HuH-7.5 (cell line): ENCODE data around the gene KREMEN1.

Experiments used
- DNase-seq: peaks from one replicate; pipeline ENCODE4 v3.0.0; 2011; ENCODE audit warnings: low spot score

The KREMEN1 gene

GRCh38 chr22:29184849-29185490 lies 112.1 kb downstream of the KREMEN1 start:
- DNase-seq = no peak

DNA sequence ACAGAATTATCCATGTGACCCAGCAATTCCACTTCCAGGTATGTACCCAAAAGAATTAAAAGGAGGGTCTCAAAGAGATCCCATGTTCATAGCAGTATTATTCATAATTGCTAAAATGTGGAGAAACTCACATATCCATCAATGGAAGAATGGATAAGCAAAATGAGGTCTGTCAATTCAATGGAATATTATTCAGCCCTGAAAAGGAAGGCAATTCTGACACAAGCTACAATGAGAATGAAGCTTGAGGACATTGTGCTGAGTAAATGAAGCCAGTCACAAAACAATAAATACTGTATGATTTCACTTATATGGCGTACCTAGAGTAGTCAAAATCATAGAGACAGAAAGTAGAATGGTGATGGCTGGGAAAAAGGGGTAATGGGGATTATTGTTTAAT lies 113.5 kb downstream of the KREMEN1 start:
- no peak for DNase-seq

- DNase-seq = no peak
Observed at GRCh38 chr22:29187831-29188230, 115.0 kb downstream of the KREMEN1 start.

DNA sequence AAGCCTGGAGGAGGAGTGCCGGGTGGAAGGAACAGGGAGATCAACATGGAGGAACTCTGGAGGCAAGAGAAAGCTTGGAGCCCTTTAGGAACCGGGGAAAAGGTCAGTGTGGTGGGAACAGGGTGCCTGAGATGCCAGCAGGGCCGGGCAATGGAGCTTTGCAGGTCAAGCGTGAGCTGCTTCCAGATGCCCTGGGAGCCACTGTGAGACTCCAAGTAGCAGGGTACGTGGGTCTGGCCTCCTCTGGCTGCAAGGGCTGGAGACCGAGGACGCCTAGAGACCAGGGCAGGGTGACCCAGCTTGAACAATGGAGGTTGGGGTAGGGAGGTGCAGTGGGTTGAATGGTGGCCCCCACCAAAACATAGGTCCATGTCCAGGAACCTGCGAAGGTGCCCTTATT lies 117.2 kb downstream of the KREMEN1 start:
- DNase-seq = no peak

GRCh38 chr22:29190918-29191317 lies 118.1 kb downstream of the KREMEN1 start:
- no peak for DNase-seq

DNA sequence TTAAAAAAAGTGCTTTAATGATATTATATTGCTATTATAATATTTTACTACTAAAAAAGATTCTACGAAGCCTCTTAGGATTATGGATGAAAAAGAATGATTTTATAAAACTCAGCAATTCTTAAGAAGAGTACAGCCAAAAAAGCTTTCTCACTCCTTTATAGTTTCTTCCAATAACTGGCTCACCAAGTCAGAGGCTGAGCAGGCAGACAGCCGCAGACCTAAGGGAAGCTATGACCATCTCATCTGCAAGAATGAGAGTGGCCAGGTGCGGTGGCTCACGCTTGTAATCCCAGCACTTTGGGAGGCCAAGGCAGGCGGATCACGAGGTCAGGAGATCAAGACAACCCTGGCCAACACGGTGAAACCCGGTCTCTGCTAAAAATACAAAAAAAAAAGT lies 120.2 kb downstream of the KREMEN1 start:
- DNase-seq = no peak

GRCh38 chr22:29194184-29194583 lies 121.3 kb downstream of the KREMEN1 start:
- DNase-seq = no peak

DNA sequence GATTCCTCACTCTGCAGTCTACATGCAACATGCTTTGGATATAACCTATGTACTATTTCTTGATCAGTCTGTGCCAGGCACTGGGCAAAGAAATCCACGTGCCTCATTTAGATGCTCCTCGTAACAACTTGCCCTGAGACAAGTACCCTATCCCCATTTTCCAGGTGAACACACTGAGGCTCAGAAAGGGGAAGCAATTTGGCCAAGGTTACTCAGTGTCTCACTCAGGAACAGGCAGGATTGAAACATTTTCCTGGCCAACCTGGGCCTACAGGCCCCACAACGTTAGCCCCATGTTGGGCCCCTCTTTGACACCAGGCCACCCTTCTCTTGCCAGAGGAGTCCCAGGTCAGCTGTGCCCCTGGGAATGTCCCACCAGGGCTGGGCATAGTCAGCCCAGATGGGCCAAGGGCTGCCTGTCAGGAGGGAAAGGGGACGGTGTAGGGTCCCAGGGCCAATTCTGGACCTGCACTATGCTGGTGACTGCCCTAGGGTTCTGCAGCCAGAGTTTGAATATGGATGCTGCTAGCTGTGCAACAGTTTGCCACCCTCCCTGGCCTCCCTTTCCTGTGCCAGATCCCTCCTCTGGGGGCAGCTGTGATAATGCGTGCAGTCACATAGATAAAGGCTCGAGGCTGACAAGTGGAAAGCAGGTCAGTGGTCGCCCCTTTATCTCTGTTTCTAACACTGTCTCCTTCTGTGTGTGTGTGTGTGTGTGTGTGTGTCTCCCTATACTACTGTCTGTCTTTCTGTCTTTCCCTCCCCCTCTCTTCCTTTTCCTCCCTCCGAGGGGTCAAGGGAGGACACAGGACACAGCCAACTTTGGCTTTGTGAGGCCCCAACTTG lies 122.5 kb downstream of the KREMEN1 start:
- no peak for DNase-seq

DNA sequence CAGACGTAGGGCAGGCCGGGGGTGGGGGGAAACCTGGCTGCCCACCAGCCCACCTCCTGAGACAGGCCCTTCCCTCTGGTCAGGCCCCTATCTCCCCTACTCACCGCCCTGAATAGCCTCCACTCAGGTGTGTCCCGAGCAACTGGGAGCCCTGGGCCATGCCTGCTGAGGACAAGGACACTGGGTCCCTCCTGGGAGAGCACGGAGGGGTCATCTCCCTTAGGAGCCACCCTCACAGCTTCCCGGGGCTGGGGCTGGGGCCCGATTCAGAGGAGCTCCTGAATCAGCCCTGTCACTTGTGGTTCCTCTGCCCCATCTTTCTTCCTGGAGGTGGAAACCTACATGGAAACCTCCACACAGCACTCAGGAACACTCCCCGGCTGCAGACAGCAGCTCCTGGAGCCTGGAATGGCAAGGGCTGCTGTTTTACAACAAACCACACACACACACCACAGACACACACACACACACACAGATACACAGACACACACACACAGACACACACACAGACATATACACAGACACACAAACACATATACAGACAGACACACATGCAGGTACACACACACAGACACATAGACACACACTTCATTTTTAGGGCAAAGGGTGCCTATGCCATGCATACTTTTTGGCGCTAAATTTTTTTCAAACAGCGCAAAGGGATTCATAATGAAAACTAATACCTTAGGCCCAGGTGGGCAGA lies 123.3 kb downstream of the KREMEN1 start:
- no peak for DNase-seq

GRCh38 chr22:29197096-29197495 lies 124.3 kb downstream of the KREMEN1 start:
- DNase-seq = no peak

- DNase-seq = no peak
Observed at GRCh38 chr22:29198240-29198639, 125.4 kb downstream of the KREMEN1 start.

GRCh38 chr22:29199702-29200400 lies 127.0 kb downstream of the KREMEN1 start:
- no peak for DNase-seq

DNA sequence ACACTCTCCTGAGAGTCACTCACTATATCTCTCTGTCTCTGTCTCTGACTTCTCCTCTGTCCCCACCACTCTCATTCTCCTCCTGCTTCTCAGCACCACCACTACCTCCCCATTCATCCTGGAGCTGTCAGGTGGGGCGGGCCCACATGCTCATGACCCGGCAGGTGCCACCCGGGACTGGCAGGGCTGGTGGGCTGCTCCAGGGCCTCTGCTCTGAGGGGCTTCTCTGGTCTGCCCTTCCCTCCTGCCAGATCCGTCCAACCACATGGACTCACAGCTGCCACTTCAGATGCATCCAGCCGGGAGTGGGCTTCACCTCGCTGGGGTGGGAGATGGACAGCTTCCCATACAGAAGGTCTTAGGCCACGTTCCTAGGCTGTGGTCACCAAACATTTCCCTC lies 128.1 kb downstream of the KREMEN1 start:
- no peak for DNase-seq

GRCh38 chr22:29201782-29202181 lies 128.9 kb downstream of the KREMEN1 start:
- no peak for DNase-seq

DNA sequence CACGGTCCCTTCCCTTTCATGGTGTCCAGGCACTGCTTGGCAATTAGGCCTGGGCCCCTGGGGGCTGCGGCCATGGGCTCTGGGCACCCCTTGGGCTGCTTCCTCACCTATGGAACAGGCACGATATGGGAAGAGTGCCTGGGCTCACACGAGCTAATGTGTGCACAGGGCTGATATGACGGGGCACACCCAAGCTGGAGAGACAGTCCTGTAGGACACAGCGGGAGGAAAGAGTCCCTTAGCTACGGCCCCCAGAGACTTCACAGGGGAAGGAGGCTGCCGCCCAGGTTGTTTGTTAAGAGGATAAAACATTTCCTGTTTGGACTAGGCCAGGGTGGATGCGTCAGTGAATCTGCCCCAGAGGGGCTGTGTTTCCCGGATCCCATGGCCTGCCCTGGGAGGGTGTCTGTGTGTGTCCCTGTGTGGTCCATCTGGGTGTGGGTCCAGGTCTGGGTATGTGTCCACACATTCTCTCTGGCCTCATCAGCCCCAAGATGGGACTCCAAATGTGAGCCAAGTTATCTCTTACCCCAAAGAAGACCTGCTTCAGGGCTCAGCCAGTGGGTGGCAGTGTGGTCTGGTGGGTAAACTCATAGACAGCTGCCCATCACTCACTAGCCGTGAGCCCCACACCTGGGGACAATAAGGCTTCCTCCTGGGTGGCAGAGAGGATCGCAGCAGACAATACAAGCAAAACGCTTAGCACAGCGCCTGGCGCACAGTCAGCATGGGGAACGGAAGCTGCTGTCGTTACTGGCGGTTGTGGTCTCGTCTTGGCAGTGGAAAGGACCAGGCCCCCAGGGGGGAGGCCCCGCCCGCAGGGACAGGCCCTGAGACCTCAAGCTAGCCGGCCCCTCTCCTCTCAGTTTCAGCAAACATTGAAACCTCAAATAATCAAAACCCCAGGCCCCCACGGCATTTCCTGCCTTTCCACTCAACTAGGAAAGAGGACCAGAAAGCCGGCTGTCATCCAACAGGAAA lies 129.7 kb downstream of the KREMEN1 start:
- peak; percentile 92 for DNase-seq

- DNase-seq = no peak
Observed at GRCh38 chr22:29203488-29204454, 130.9 kb downstream of the KREMEN1 start.

DNA sequence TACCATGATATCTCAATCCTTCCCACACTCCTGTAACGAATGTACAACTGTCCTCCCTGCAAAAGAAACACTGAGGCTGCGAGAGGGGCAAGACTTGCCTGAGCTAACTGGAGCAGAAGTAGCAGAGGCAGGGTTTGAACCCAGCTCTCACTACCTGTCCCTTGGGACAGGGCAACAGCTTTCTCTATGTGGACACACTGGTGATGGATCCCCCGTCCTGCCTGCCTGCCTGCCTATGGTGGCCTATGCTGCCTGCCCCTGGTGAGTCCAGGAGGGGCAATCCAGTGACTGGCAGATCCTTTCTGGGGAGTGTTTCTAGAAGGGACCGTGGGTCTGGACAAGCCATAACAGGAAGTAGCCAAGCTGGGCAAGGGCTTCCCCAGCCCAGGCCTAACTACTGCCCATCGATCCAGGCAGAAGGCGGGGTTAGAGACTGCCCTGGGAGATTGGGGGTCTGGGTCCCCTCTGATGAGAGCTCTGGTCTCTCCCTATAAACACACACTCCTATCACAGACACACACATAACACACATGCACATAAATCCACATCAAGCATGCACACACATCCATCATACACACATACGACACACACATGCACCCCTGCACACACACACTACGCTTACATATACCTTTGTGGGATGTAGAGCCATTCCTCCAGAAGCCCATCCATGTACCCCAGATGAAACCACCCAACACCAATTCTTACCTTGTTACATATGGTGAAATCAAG lies 131.8 kb downstream of the KREMEN1 start:
- no peak for DNase-seq

DNA sequence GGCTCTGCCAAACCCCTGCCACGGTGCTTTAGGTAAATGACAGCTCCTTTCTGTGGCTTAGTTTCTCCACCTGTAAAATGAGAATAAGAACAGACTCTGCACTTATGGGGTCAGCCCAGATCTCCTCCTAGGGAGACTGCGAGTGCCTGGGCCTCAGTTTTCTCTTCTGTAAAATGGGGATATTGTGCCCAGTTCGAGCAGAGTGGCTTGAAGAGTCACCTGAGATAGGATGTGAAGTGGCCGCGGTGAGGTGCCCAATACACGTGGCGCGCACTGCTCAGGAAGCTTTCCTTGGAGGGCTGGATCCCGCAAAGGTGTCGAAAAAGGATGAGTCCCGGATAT lies 132.4 kb downstream of the KREMEN1 start:
- DNase-seq = no peak

DNA sequence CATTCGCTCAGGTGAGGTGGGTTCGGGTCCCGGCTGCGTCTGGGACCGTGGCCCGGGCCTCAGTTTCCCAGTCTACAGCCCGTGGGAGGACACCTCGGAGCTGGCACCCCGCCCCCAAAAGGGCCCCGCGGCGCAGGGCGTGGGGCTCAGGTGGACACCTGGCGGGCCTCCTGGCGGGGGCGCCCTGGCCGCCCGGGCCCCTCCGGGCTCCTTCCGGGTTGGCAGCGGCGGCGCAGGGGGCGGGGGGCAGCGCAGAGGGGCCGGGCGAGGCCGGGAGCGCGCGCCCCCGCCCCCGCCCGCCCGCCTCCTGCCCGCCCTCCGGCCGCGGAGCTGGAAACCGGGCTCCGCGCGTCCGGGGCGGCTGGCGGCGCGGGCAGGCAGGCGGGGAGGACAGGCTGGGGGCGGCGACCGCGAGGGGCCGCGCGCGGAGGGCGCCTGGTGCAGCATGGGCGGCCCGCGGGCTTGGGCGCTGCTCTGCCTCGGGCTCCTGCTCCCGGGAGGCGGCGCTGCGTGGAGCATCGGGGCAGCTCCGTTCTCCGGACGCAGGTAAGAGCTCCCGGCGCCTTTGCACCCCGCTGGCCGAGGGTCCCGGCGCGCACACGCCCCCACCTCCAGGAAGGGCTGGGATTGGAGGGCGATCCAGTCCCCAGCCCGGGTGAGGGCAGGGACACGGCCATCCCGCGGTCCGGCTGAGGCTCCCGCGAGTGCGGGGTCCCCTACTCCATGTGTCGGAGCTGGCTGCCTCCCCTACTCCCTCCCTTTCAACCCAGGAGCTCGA lies 132.9 kb downstream of the KREMEN1 start, which contains the start of gene EMID1:
Gene EMID1, plus strand, starts transcription at position 303 of the 778 bp plus-strand sequence. Its CDS starts 143 bp downstream, at position 446.
- DNase-seq = peak; percentile 84
